Measurements from ENCODE around the gene LITAF.

GRCh38 chr16:11506741-11507305, 79.9 kb downstream of the LITAF start:
- TF ChIP-seq ZNF274 (IDR thresholded peaks at IDR 0.05; ENCODE audit: low read depth, low read length) (no peak), SUZ12 (IDR thresholded peaks at IDR 0.05; ENCODE audit: extremely low read depth, insufficient read depth, insufficient read length) (no peak)
